K562 (cell line): ENCODE results near the gene CAPN14. TPM values are rescaled to one million over a fixed set of nuclear protein-coding genes. Genes with fewer than 3 reads are reported as not detected.

ENCODE experiments used
- ATAC-seq: fragments of 200-7000 bp; cut with Tn5 transposase; 3 replicates; pipeline ENCODE4 v1.9.1; 2020; ENCODE audit warnings: moderate library complexity
- BruUV-seq: library from RNA; stranded (reverse); fragments of 400-500 nt; replicated peaks from 2 replicates; lab custom pipeline; 2021; lab: Mats Ljungman, UMichigan
- CTCF ChIA-PET: fragments of 300-600 bp; formaldehyde crosslinking; extraction: SDS; loops from one replicate; lab custom pipeline; 2021; ENCODE audit warnings: low intra/inter-chr PET ratio; lab: Yijun Ruan, JAX
- POLR2A ChIA-PET: fragments of 300-600, 350-650 bp; sonication (Branson Sonifier 250); formaldehyde crosslinking; extraction: SDS; loops from one replicate; lab custom pipeline; 2021; ENCODE audit warnings: antibody characterized with exemption, inconsistent platforms; lab: Yijun Ruan, JAX
- DNase-seq, 4 experiments: peaks; one replicate each; pipeline versions ENCODE4 v3.0.0 to v3.0.0-alpha.2; 2011 to 2018; ENCODE audit warnings: low spot score in 3 of 4, mixed read lengths in 3 of 4; ENCODE audit errors: extremely low read depth in 1 of 4
- FAIRE-seq: peaks from 2 replicates; lab custom pipeline; 2011; peaks lifted over from hg19 to GRCh38; lab: Jason Lieb, UNC
- H2AFZ ChIP-seq: 2 replicates; pipeline ENCODE4 v1.6.0; 2011; ENCODE audit warnings: low read depth, low read length, control low read depth, inconsistent platforms
- H3K27ac ChIP-seq: fragments of 200-600 bp; 3 replicates; pipeline ENCODE4 v1.8.0; 2011; ENCODE audit warnings: low read depth, mild to moderate bottlenecking, control low read depth, inconsistent platforms, low read length, moderate library complexity, mixed read lengths; ENCODE audit errors: extremely low read depth
- H3K27me3 ChIP-seq, 2 experiments: fragments of 300-600 bp in 1 of 2; 2 replicates in 1 of 2; 3 replicates in 1 of 2; pipeline versions ENCODE4 v1.6.0 to v1.8.0; 2011; ENCODE audit warnings: inconsistent platforms in 2 of 2, low read length in 2 of 2, mild to moderate bottlenecking in 1 of 2, mixed read lengths in 1 of 2, moderate library complexity in 1 of 2; ENCODE audit not compliant: control insufficient read depth in 2 of 2, insufficient read depth in 2 of 2
- H3K36me3 ChIP-seq: fragments of 300-600 bp; 3 replicates; pipeline ENCODE4 v1.8.0; 2011; ENCODE audit warnings: mild to moderate bottlenecking, low read length, inconsistent platforms; ENCODE audit not compliant: control insufficient read depth, insufficient read depth
- H3K4me1 ChIP-seq, 2 experiments: fragments of 200-600 bp in 1 of 2; replicated peaks in 1 of 2; 2 replicates in 1 of 2; 3 replicates in 1 of 2; pipeline versions ENCODE4 v1.5.1 to v1.8.0; 2011; ENCODE audit warnings: inconsistent platforms in 2 of 2, low read length in 2 of 2, mild to moderate bottlenecking in 1 of 2, mixed read lengths in 1 of 2, moderate library complexity in 1 of 2; ENCODE audit not compliant: control insufficient read depth in 2 of 2, insufficient read depth in 2 of 2
- H3K4me2 ChIP-seq: 2 replicates; pipeline ENCODE4 v1.6.1; 2011; ENCODE audit warnings: low read length, control low read depth, inconsistent platforms, mixed read lengths; ENCODE audit not compliant: insufficient read depth
- H3K4me3 ChIP-seq: fragments of 200-600 bp; sonication (generic), shearing (Covaris generic); 2 replicates; pipeline ENCODE4 v1.5.1; 2016; ENCODE audit warnings: control low read depth, inconsistent platforms
- H3K79me2 ChIP-seq: fragments of 200-600 bp; 3 replicates; pipeline ENCODE4 v1.8.0; 2011; ENCODE audit warnings: low read length, inconsistent platforms; ENCODE audit not compliant: control insufficient read depth, insufficient read depth
- H3K9ac ChIP-seq, 2 experiments: 2 replicates each; pipeline versions ENCODE4 v1.6.0 to v1.6.1; 2011; ENCODE audit warnings: low read depth in 2 of 2, low read length in 2 of 2, control low read depth in 1 of 2, inconsistent platforms in 1 of 2, mild to moderate bottlenecking in 1 of 2, mixed read lengths in 1 of 2; ENCODE audit not compliant: insufficient read depth in 1 of 2
- H3K9me1 ChIP-seq: one replicate; pipeline ENCODE4 v1.6.0; 2011; ENCODE audit warnings: inconsistent platforms, mild to moderate bottlenecking, low read length, moderate library complexity; ENCODE audit not compliant: control insufficient read depth, insufficient read depth
- H3K9me3 ChIP-seq: replicated peaks from 2 replicates; pipeline ENCODE4 v1.5.1; 2011; ENCODE audit warnings: low read depth, low read length, inconsistent platforms; ENCODE audit not compliant: control insufficient read depth, insufficient read depth
- H4K20me1 ChIP-seq: replicated peaks from 2 replicates; pipeline ENCODE4 v1.6.1; 2011; ENCODE audit warnings: low read length, inconsistent platforms, mixed read lengths; ENCODE audit not compliant: control insufficient read depth, insufficient read depth
- ARID2 ChIP-seq: fragments of 450-650 bp; IDR thresholded peaks from 2 replicates; pipeline ENCODE4 v1.6.1; 2017; ENCODE audit warnings: antibody characterized with exemption, mild to moderate bottlenecking
- CHCHD3 ChIP-seq: fragments of 250-450 bp; sonication (Bioruptor Pico); IDR thresholded peaks from 2 replicates; pipeline ENCODE4 v2.1.2; 2022; ENCODE audit warnings: mild to moderate bottlenecking
- GATAD2B ChIP-seq: fragments of 450-650 bp; IDR thresholded peaks from 2 replicates; pipeline ENCODE4 v1.6.1; 2017; ENCODE audit warnings: mild to moderate bottlenecking, borderline replicate concordance
- HMGN3 ChIP-seq: IDR thresholded peaks from 2 replicates; pipeline ENCODE4 v1.6.1; 2011; ENCODE audit warnings: borderline replicate concordance, low read depth, mild to moderate bottlenecking, mixed read lengths, low read length; ENCODE audit not compliant: insufficient read length; ENCODE audit errors: extremely low read depth
- MEF2D ChIP-seq: conservative IDR thresholded peaks from 2 replicates; pipeline ENCODE4 v1.6.1; 2016; ENCODE audit warnings: low read depth, missing genetic modification characterization, missing compliant biosample characterization
- PCBP1 ChIP-seq: fragments of 200-400 bp; formaldehyde crosslinking; IDR thresholded peaks from 2 replicates; pipeline ENCODE4 v1.6.1; 2018; ENCODE audit warnings: mild to moderate bottlenecking, low read depth, low read length; ENCODE audit not compliant: poor library complexity, severe bottlenecking
- PHF8 ChIP-seq: fragments of 200-600 bp; sonication (generic); IDR thresholded peaks from 2 replicates; pipeline ENCODE4 v1.6.1; 2012; ENCODE audit warnings: mixed run types, mild to moderate bottlenecking, inconsistent platforms, low read length, moderate library complexity, borderline replicate concordance
- POLR3A ChIP-seq: IDR thresholded peaks from 2 replicates; pipeline ENCODE4 v1.6.1; 2011; ENCODE audit warnings: borderline replicate concordance, mild to moderate bottlenecking, moderate library complexity; ENCODE audit not compliant: insufficient read length, insufficient read depth; ENCODE audit errors: extremely low read depth
- RB1 ChIP-seq: fragments of 450-650 bp; IDR thresholded peaks from 2 replicates; pipeline ENCODE4 v1.6.1; 2017; ENCODE audit warnings: low read depth, mild to moderate bottlenecking
- SAFB2 ChIP-seq: fragments of 200-400 bp; formaldehyde crosslinking; IDR thresholded peaks from 2 replicates; pipeline ENCODE4 v1.6.1; 2018; ENCODE audit warnings: borderline replicate concordance, low read length, low read depth, moderate library complexity; ENCODE audit not compliant: severe bottlenecking
- TSC22D4 ChIP-seq: fragments of 450-650 bp; IDR thresholded peaks from 2 replicates; pipeline ENCODE4 v1.6.1; 2016; ENCODE audit warnings: missing genetic modification characterization, missing biosample characterization, control low read depth
- ZNF140 ChIP-seq: fragments of 250-450 bp; sonication (Bioruptor Pico); IDR thresholded peaks from 2 replicates; pipeline ENCODE4 v1.8.0; 2021; ENCODE audit warnings: moderate library complexity, mild to moderate bottlenecking, inconsistent platforms
- ZNF174 ChIP-seq: fragments of 250-450 bp; sonication (Bioruptor Pico); IDR thresholded peaks from 2 replicates; pipeline ENCODE4 v1.4.0; 2020; ENCODE audit warnings: mild to moderate bottlenecking
- WGBS: fragments of 100-300 bp; shearing (Covaris generic); methylation state at CpG from one replicate; pipeline ENCODE4 v1.1.6; 2016; ENCODE audit warnings: low coverage, mixed read lengths; ENCODE audit not compliant: insufficient coverage; ENCODE audit errors: missing lambda C conversion rate; 5-methylcytosine and 5-hydroxymethylcytosine counted together
- in situ Hi-C: fragments of 300-500 bp; cut with MboI; formaldehyde crosslinking; loops from 4 replicates; pipeline ENCODE4 v1.15.0; 2018; ENCODE audit warnings: inconsistent platforms, mixed read lengths
- intact Hi-C: fragments of 100-400 bp; cut with micrococcal nuclease; formaldehyde crosslinking; loops from 2 replicates; pipeline ENCODE4 v1.14.2; 2022
- polyA plus RNA-seq, 8 experiments: library from polyadenylated mRNA; depleted of rRNA in 4 of 8; stranded (reverse) in 5 of 8; unstranded in 3 of 8; fragments of >200 nt; fragmentation: Nextera tagmentation in 2 of 8; fragmentation: Illumina TruSeq in 1 of 8; extraction: Ambion mirVana in 2 of 8; extraction: Trizol in 1 of 8; gene quantifications; 2 replicates each; pipeline versions ENCODE4 v1.2.1 to v1.2.3, GENCODE V29; 2011 to 2014; ENCODE audit warnings: inconsistent platforms in 1 of 8, missing spikeins in 1 of 8
- total RNA-seq, 7 experiments: library from RNA; depleted of rRNA in 6 of 7; stranded (reverse); fragments of >200 nt in 6 of 7; fragmentation: Illumina TruSeq in 2 of 7; extraction: Trizol in 2 of 7; gene quantifications; 2 replicates each; pipeline versions ENCODE4 v1.2.1 to v1.2.3, GENCODE V29; 2011 to 2021; ENCODE audit warnings: low replicate concordance in 1 of 7
- TF ChIP-seq, protein P1 (sequence below), 3 experiments: fragments of 200-800 bp in 1 of 3; sonication (Bioruptor generic) in 1 of 3; sonication (generic) in 1 of 3; formaldehyde crosslinking in 1 of 3; IDR thresholded peaks; 2 replicates each; pipeline versions ENCODE4 v1.6.1 to v1.8.0; 2016 to 2022; ENCODE audit warnings: mild to moderate bottlenecking in 2 of 3, missing compliant biosample characterization in 2 of 3, missing genetic modification characterization in 2 of 3, missing genetic modification reagents in 1 of 3

CAPN14 gene
- total and polyA plus RNA-seq, 9 of the 15 experiments (the other 6 are each of a cell fraction or from before 2014, with no cell fraction given), result not detected

DNA sequence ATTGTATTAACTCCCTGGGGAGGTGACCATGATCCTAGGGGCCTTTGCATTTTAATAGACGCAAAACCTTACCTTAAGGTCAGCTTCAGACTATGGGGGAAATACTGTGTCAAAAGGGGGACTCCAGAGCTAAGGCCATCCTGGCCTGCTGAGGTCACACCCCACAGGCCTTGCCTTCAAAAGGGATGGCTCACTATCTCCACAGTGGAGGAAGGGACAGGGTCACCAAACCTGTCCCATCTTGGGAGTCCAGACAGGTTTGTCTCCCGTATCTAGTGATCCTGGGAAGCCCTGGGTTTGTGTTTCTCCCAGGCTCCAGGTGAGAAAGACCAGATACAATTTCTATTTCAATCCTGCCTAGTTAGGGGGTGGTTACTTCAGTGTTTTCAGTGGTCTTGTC lies 24.9 kb downstream of the CAPN14 start:
- no TSS peak for BruUV-seq
- FAIRE-seq, result no peak
- ATAC-seq, result no peak
- Histone ChIP-seq H3K79me2 (no peaks in the 10 kb centered on the region), H3K4me1 (no peaks in the 10 kb centered on the region), H2AFZ (no peak overlapping the region), H3K36me3 (no peaks in the 10 kb centered on the region), H3K9me3 (no peaks in the 10 kb centered on the region)
- CTCF ChIA-PET, result interaction anchor here (0.8 kb wide), 1 partner anchor 479 kb away, joined by 4 read pairs; no protein-coding TSS in a partner anchor
- no peak for DNase-seq
- in situ Hi-C loops, result no loop called here
- no peak for TF ChIP-seq ZNF140
- TF ChIP-seq RB1, result no peak
- no peak for TF ChIP-seq ZNF174
- TF ChIP-seq PCBP1, result no peak
- no peak for TF ChIP-seq GATAD2B
- no peak for TF ChIP-seq CHCHD3
- TF ChIP-seq ARID2, result no peak
- no peak for TF ChIP-seq PHF8
- no peak for TF ChIP-seq HMGN3
- TF ChIP-seq TSC22D4 (tag), result no peak
- no peak for TF ChIP-seq MEF2D (tag)
- TF ChIP-seq, protein P1, sequence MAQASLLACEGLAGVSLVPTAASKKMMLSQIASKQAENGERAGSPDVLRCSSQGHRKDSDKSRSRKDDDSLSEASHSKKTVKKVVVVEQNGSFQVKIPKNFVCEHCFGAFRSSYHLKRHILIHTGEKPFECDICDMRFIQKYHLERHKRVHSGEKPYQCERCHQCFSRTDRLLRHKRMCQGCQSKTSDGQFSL (CRISPR knock-in tag; IDR thresholded peaks at IDR 0.05), result no peak
- TF ChIP-seq, protein P1 (tag; IDR thresholded peaks at IDR 0.05), result no peak
- no peak for TF ChIP-seq POLR3A
- TF ChIP-seq SAFB2, result no peak
- TF ChIP-seq, all 486 proteins: peak for 0
- H3K9me1 ChIP-seq, result no peaks in the 10 kb centered on the region
- H3K4me3 ChIP-seq, result no peak overlapping the region
- intact Hi-C loops, result no loop called here
- no peak overlapping the region for H3K27ac ChIP-seq
- H4K20me1 ChIP-seq, result no peaks in the 10 kb centered on the region
- H3K9ac ChIP-seq, result no peak overlapping the region
- peaks cover 0 to 25% of the 10 kb centered on the region in 2 experiments; a peak in 3 of 5 replicates for H3K27me3 ChIP-seq
- WGBS, result 0% methylated on average over 2 of the region's 2 CpGs
- POLR2A ChIA-PET, result interaction anchor here (0.5 to 0.7 kb wide), 2 partner anchors 21 to 1027 kb away, joined by 3 to 4 read pairs; no protein-coding TSS in a partner anchor
- H3K4me2 ChIP-seq, result no peak overlapping the region
